Chondrocyte (in vitro differentiated cells): ENCODE measurements around the gene CENPF. TPM values are rescaled to one million over a fixed set of nuclear protein-coding genes. Genes with fewer than 3 reads are reported as not detected.
A peak's percentile ranks its signal among the peaks of the same experiment; 100 is the strongest.

Experiments used
- DNase-seq: peaks from one replicate; pipeline ENCODE4 v3.0.0; 2021; ENCODE audit warnings: mixed read lengths, low spot score
- H3K27ac Mint-ChIP-seq: one replicate; pipeline ENCODE4 v1.8.0; 2021; ENCODE audit warnings: mild to moderate bottlenecking, moderate library complexity, mixed read lengths; ENCODE audit not compliant: unreplicated experiment
- H3K27me3 Mint-ChIP-seq: 2 replicates; pipeline ENCODE4 v1.8.0; 2021; ENCODE audit warnings: low read depth, mixed read lengths
- H3K36me3 Mint-ChIP-seq: 2 replicates; pipeline ENCODE4 v1.8.0; 2021; ENCODE audit warnings: low read depth, mixed read lengths
- H3K4me1 Mint-ChIP-seq: 2 replicates; pipeline ENCODE4 v1.8.0; 2021; ENCODE audit warnings: low read depth, mild to moderate bottlenecking, mixed read lengths
- H3K4me3 Mint-ChIP-seq: one replicate; pipeline ENCODE4 v1.8.0; 2021; ENCODE audit warnings: mild to moderate bottlenecking, moderate library complexity, mixed read lengths; ENCODE audit not compliant: unreplicated experiment
- H3K9me3 Mint-ChIP-seq: 2 replicates; pipeline ENCODE4 v1.8.0; 2021; ENCODE audit warnings: low read depth, mixed read lengths
- CTCF ChIP-seq: fragments of 200-600 bp; sonication (generic); IDR thresholded peaks from 2 replicates; pipeline ENCODE4 v1.5.0; 2021; ENCODE audit warnings: antibody characterized with exemption, mild to moderate bottlenecking, moderate library complexity
- total RNA-seq: library from RNA; stranded (reverse); gene quantifications from 3 replicates; pipeline ENCODE4 v1.2.1, GENCODE V29; 2021

Gene CENPF
- total RNA-seq, 1 donor from 2014 or later = 19.8 TPM

- TF ChIP-seq CTCF = no peak
- Mint-ChIP-seq H3K9me3 (peaks cover under 1% of the 10 kb centered on the region), H3K27ac (peak overlapping the region; percentile 59), H3K4me3 (no peak overlapping the region), H3K27me3 (no peaks in the 10 kb centered on the region), H3K36me3 (peaks cover under 1% of the 10 kb centered on the region), H3K4me1 (peaks cover 48% of the 10 kb centered on the region)
- DNase-seq = no peak
Measured at GRCh38 chr1:214581785-214582184, 21.2 kb upstream of the CENPF start.

- H3K4me3 Mint-ChIP-seq = no peak overlapping the region
- no peak for DNase-seq
- no peaks in the 10 kb centered on the region for H3K9me3 Mint-ChIP-seq
- H3K36me3 Mint-ChIP-seq = no peaks in the 10 kb centered on the region
- H3K4me1 Mint-ChIP-seq = peaks cover 48% of the 10 kb centered on the region
- H3K27me3 Mint-ChIP-seq = no peaks in the 10 kb centered on the region
- peak overlapping the region; percentile 59 for H3K27ac Mint-ChIP-seq
- TF ChIP-seq CTCF = no peak
Measured at GRCh38 chr1:214582289-214582891, 20.6 kb upstream of the CENPF start.

GRCh38 chr1:214583113-214583512 is 19.9 kb upstream of the CENPF start:
- no peaks in the 10 kb centered on the region for H3K27me3 Mint-ChIP-seq
- no peak for TF ChIP-seq CTCF
- H3K4me1 Mint-ChIP-seq = peaks cover 43% of the 10 kb centered on the region
- no peak overlapping the region for H3K4me3 Mint-ChIP-seq
- no peak for DNase-seq
- no peaks in the 10 kb centered on the region for H3K9me3 Mint-ChIP-seq
- no peaks in the 10 kb centered on the region for H3K36me3 Mint-ChIP-seq
- peak overlapping the region; percentile 41 for H3K27ac Mint-ChIP-seq

GRCh38 chr1:214583824-214584554 is 19.0 kb upstream of the CENPF start:
- H3K4me1 Mint-ChIP-seq = peaks cover 42% of the 10 kb centered on the region
- TF ChIP-seq CTCF = no peak
- DNase-seq = no peak
- no peaks in the 10 kb centered on the region for H3K9me3 Mint-ChIP-seq
- peak overlapping the region; percentile 86 for H3K27ac Mint-ChIP-seq
- H3K4me3 Mint-ChIP-seq = no peak overlapping the region
- no peaks in the 10 kb centered on the region for H3K27me3 Mint-ChIP-seq
- H3K36me3 Mint-ChIP-seq = no peaks in the 10 kb centered on the region

- Mint-ChIP-seq H3K27me3 (no peaks in the 10 kb centered on the region), H3K9me3 (no peaks in the 10 kb centered on the region), H3K36me3 (no peaks in the 10 kb centered on the region), H3K4me3 (no peak overlapping the region), H3K27ac (peak overlapping the region; percentile 86), H3K4me1 (peaks cover 42% of the 10 kb centered on the region)
- DNase-seq = no peak
- TF ChIP-seq CTCF = peak; percentile 93
Measured at GRCh38 chr1:214584805-214585766, 17.9 kb upstream of the CENPF start.
